ENCODE measurements around the gene PAEP. TPM values are rescaled to one million over a fixed set of nuclear protein-coding genes. Genes with fewer than 3 reads are reported as not detected.
"Not testable (repeated sequence)": the region's sequence is repeated elsewhere in the genome, so short reads cannot be mapped to it uniquely, and the experiment has no call there.

PAEP gene
- 15.7 and 17.5 TPM in 2 replicates for total RNA-seq (2014; rRNA removed; shearing (Covaris generic))
- polyA plus RNA-seq (2015; cell fraction: cytosol; rRNA removed), result 35.1 and 39.7 TPM in 2 replicates
- 145 and 196 TPM in 2 replicates for polyA plus RNA-seq (2015; cell fraction: nucleus; rRNA removed)

DNA sequence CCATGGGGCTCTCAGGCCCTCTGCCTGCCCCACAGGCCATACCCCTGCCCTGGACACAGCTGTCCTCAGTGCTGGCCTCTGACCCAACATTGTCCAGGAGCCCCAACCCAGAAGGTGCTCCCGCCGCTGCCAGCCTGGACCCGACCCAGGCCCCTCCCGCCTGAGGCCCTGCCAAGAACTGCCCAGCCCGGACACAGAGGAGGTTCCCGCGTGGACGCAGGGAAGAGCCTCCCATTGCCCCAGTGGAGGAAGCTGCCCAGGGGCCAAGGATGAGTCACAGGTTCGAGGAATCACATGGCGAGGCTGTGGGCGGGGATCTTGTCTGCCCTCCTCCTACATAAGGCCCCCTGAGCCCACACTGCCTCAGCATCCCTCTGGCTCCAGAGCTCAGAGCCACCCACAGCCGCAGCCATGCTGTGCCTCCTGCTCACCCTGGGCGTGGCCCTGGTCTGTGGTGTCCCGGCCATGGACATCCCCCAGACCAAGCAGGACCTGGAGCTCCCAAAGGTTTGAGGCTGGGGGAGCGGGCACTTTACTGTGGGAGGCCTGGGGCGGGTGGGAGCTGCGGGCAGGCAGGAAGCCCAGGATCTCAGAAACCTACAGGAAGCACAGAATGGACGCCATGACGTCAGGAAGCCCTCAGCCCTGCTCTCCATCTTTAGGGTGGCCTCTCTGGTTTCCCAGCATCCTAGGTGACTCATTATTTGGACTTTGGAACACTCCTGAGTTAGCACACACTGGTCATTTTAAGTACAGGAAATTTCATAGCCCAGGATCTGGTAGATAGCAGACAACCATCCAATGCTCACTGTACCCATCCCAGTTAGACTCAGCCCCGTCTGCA is at the start of gene PAEP:
PAEP (plus strand) TSS at position 366 of the 844 bp plus-strand sequence.
- DNase-seq (ENCODE audit: low read depth), result peak; percentile 88

- DNase-seq (ENCODE audit: low read depth), result no peak
Observed at GRCh38 chr9:135512241-135512603, 49.3 kb upstream of the PAEP start.

GRCh38 chr9:135512904-135513303 is 48.7 kb upstream of the PAEP start:
- DNase-seq (ENCODE audit: low read depth), result no peak

DNA sequence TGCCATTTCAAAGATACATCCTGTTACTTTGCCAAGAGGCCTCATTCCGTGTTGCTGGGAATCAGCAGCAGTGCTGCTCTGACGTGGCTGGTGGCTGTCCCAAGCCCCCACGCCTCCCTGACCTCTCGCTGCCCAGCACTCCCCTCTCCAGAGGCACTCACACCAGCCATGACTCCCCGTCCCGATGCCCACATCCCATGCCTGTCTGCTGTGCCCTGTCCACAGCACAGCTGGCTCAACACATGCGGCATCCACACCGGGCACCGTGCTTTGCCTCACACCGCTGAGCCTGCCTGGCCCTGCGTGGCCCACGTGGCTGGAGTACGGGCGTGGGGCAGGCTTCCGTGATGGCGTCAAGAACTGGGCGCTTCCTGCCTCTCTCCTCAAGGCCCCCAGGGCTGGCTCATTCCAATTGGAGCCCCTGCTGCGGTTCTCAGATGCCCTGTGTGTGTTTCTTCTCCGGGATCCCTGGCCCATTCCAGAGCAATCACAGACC is 48.2 kb upstream of the PAEP start:
- DNase-seq (ENCODE audit: low read depth), result no peak

- not testable (repeated sequence) for DNase-seq (ENCODE audit: low read depth)
Observed at GRCh38 chr9:135513906-135514305, 47.6 kb upstream of the PAEP start.

- DNase-seq (ENCODE audit: low read depth), result no peak
Observed at GRCh38 chr9:135514342-135515082, 47.0 kb upstream of the PAEP start.

- DNase-seq (ENCODE audit: low read depth), result no peak
Observed at GRCh38 chr9:135515083-135515951, 46.2 kb upstream of the PAEP start.

GRCh38 chr9:135516132-135516860 is 45.3 kb upstream of the PAEP start:
- DNase-seq (ENCODE audit: low read depth), result peak; percentile 96

GRCh38 chr9:135517407-135517822 is 44.1 kb upstream of the PAEP start:
- DNase-seq (ENCODE audit: low read depth), result no peak

GRCh38 chr9:135519179-135519971 is 42.2 kb upstream of the PAEP start:
- DNase-seq (ENCODE audit: low read depth), result no peak

- no peak for DNase-seq (ENCODE audit: low read depth)
Observed at GRCh38 chr9:135520916-135521607, 40.5 kb upstream of the PAEP start, which contains the start of gene LCN1. TSS of gene LCN1 (plus strand) at chr9:135521440. CDS start at chr9:135521498, 58 bp downstream.

DNA sequence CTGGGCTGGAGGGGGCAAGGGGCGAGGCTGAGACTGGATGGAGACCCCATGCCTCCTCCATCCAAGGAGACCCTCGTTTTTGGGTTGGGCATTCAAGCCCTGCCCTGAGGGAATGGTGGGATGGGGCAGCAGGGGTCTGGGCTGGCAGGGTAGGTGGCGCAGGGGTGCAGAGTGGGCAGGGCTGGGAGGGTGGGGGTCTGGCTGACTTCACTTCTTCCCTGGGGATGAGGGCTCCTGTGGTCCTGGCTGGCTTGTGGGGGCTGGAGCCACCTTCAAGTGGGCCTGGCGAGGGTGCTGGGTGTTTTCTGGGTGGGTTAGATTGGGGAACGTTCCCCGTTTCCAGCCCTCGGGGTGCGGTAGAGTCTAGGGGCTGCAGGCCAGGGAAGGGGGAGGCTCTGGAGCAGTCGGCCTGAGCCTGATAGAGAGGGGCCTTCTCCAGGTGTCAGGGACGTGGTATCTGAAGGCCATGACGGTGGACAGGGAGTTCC is 39.9 kb upstream of the PAEP start:
- DNase-seq (ENCODE audit: low read depth), result no peak

DNA sequence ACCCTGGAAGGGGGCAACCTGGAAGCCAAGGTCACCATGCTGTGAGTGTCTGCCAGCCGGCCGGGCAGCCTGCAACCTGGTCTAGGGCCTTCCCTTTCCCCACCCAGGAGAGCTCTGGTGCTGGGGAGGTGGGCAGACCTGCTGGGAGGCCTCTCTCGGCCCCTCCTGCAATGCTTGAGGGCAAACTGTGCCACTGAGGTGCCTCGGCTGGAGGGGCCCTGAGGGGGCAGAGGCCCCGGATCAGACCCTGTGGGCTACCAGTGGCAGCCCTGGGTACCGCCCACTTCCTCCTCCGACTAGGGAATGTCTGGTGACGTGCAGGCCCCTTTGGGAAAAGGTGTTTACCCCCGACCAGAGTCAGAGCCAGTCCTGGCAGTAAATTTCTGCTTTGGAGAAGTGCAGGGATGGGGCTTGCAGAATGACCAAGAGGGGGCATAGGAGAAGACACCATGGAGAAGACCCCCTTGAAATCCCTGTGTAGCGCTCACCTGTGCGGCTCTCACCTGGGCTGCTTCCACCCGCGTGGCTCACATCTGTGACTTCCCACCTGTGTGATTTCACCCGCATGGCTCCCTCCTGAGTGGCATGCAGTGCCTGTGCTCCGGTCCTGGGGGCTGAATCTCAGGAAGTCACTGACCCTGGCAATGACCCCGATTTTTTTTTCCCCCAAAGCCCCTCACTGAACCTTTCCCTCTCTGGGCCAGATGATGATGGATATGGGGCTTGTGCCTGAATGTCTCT is 39.2 kb upstream of the PAEP start:
- DNase-seq (ENCODE audit: low read depth), result no peak

GRCh38 chr9:135522931-135523330 is 38.6 kb upstream of the PAEP start:
- DNase-seq (ENCODE audit: low read depth), result no peak

- no peak for DNase-seq (ENCODE audit: low read depth)
Observed at GRCh38 chr9:135523521-135524129, 37.9 kb upstream of the PAEP start.

DNA sequence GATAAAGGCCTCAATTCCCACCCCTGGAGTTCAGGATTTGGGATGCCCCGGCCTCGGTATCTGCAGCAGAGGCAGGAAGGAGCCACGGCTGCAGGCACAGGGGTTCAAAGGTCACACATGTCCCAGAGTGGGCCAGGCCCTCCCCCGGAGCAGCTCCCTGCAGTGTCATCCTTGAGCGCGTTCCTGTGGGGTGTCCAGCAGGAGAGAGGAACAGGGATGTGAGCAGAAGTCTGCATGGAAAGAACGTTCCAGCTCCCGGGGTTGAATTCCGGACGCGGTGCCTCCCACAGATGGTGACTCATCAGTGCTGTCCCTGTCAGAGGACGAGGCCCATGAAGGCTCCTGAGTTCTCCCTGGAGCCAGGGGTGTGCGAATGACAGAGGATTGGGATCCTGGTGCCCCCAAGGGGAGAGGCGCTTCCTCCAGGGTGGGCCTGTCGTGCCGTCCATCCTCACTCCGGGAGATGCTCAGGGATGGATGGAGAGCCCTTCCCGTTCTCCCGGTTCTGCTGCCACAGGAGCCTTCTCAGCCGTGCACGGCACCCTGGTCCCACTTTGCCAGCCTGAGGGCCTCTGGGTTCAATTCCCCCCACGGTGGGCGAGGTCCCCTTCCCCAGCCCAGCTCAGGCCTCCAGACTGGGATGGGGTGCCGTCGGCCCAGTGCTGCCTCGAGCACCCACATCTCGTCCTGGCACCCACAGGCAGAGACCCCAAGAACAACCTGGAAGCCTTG is 37.3 kb upstream of the PAEP start:
- peak; percentile 68 for DNase-seq (ENCODE audit: low read depth)

Data from HT1080 (cell line).